Right atrium auricular region (tissue), 2 donors: Measurements from ENCODE around the gene SLC6A11. TPM values are rescaled to one million over a fixed set of nuclear protein-coding genes. Genes with fewer than 3 reads are reported as not detected.

Experiments
- DNase-seq: peaks from one replicate; pipeline ENCODE4 v3.0.0-alpha.2; 2019; ENCODE audit warnings: low spot score
- H3K27ac ChIP-seq, 2 donors: fragments of 200-600 bp; sonication (generic); 1 replicate in 1 of 2; 2 replicates in 1 of 2; pipeline ENCODE4 v1.5.1; 2016 to 2019
- H3K27me3 ChIP-seq, 2 donors: fragments of 200-600 bp; sonication (generic); one replicate each; pipeline versions ENCODE4 v1.5.1 to v1.6.0; 2017 to 2019
- H3K36me3 ChIP-seq: fragments of 200-600 bp; sonication (generic); one replicate; pipeline ENCODE4 v1.5.1; 2016
- H3K4me1 ChIP-seq, 2 donors: fragments of 200-600 bp; sonication (generic); one replicate each; pipeline versions ENCODE4 v1.5.1 to v1.6.0; 2017 to 2019
- H3K4me3 ChIP-seq, 2 donors: fragments of 200-600 bp; sonication (generic); 1 replicate in 1 of 2; 2 replicates in 1 of 2; pipeline ENCODE4 v1.5.1; 2017 to 2019; ENCODE audit warnings: mild to moderate bottlenecking in 1 of 2, moderate library complexity in 1 of 2
- H3K9me3 ChIP-seq, 2 donors: fragments of 200-600 bp; sonication (generic); one replicate each; pipeline ENCODE4 v1.5.1; 2019
- total RNA-seq, 2 donors: library from RNA; depleted of rRNA; stranded (reverse); fragments of >200 nt; gene quantifications; one replicate each; pipeline ENCODE4 v1.1.0, GENCODE V29; 2016
- TF ChIP-seq, protein P1 (sequence below), 2 donors: fragments of 200-600 bp; sonication (generic); IDR thresholded peaks; one replicate each; pipeline ENCODE4 v1.5.1; 2019; ENCODE audit warnings: antibody characterized with exemption in 2 of 2

The SLC6A11 gene
- total RNA-seq, 2 donors from 2014 or later, result not detected

DNA sequence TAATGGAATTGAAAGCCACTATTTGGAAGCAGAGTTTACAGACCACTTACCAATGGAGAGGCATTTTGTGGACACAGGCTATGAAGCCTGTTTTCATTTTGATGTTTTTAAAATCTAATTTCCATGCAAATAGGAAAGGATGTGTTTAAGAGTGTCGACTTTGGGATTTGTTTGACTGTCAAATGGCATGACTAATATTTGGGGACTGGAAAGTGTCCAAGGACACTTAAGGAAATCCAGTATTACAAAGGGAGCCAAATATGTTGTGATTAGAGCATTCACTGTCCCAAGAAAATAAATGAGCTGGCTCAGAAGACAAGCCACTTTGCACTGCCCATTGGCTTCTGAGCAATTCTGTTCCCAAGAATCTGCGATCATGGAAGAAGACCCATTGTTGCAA lies 34.0 kb upstream of the SLC6A11 start:
- no peaks in the 10 kb centered on the region for H3K9me3 ChIP-seq
- no peak overlapping the region for H3K4me3 ChIP-seq
- TF ChIP-seq, protein P1, sequence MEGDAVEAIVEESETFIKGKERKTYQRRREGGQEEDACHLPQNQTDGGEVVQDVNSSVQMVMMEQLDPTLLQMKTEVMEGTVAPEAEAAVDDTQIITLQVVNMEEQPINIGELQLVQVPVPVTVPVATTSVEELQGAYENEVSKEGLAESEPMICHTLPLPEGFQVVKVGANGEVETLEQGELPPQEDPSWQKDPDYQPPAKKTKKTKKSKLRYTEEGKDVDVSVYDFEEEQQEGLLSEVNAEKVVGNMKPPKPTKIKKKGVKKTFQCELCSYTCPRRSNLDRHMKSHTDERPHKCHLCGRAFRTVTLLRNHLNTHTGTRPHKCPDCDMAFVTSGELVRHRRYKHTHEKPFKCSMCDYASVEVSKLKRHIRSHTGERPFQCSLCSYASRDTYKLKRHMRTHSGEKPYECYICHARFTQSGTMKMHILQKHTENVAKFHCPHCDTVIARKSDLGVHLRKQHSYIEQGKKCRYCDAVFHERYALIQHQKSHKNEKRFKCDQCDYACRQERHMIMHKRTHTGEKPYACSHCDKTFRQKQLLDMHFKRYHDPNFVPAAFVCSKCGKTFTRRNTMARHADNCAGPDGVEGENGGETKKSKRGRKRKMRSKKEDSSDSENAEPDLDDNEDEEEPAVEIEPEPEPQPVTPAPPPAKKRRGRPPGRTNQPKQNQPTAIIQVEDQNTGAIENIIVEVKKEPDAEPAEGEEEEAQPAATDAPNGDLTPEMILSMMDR (IDR thresholded peaks at IDR 0.05), result no peak
- no peak overlapping the region for H3K27ac ChIP-seq
- DNase-seq, result peak; percentile 21
- H3K27me3 ChIP-seq, result no peaks in the 10 kb centered on the region
- H3K4me1 ChIP-seq, result no peaks in the 10 kb centered on the region
- H3K36me3 ChIP-seq, result no peaks in the 10 kb centered on the region

DNA sequence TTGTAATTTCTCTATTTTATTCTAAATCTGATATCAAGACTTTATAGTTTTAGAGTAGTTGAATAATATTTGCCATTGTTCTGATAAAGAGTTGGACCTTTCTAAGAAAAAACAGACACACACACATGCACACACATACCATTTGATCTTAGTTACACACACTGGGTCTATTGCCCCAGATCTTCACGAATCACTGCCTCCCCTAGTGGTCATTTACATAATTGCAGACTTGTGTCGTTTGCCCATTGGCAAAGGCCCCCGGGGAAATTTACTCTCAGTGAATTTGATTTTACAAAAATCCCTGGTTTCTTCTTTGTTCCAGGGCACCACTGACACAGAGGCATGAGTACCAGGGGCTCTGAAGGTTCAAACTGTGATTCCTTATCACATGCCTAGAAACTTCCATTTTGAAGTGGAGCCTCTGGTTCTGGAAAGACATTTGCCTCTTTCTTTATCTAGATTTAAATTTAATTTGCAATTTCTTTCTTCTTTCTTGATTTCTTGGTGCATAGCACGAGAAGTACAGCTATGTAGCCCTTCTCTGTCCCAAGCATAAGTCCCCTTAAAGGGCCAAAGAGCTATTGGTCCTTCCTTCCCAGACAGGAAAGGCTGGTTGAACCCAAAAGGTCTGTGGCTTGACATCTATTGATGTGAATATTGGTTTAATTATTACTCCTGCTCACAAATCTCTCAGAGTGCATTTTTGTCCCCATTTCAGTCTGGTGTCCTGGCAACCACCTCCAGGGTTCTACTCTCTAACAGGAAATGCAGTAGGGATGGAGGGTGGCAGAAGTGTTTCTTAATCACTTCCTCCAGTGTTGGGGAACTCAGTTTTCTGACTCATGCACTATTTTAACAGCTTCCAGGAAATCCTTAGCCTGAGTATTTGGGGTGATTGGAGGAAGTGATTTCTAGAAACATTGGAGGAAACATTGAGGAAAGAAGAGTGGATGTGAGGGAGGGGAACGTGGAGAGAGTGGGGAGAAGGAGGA lies 32.4 kb upstream of the SLC6A11 start:
- DNase-seq, result peak; percentile 50
- Histone ChIP-seq H3K4me1 (no peaks in the 10 kb centered on the region), H3K4me3 (no peak overlapping the region), H3K27ac (no peak overlapping the region), H3K27me3 (no peaks in the 10 kb centered on the region), H3K36me3 (no peaks in the 10 kb centered on the region), H3K9me3 (no peaks in the 10 kb centered on the region)
- TF ChIP-seq, protein P1 (IDR thresholded peaks at IDR 0.05), result peak; percentile 67 to 71

DNA sequence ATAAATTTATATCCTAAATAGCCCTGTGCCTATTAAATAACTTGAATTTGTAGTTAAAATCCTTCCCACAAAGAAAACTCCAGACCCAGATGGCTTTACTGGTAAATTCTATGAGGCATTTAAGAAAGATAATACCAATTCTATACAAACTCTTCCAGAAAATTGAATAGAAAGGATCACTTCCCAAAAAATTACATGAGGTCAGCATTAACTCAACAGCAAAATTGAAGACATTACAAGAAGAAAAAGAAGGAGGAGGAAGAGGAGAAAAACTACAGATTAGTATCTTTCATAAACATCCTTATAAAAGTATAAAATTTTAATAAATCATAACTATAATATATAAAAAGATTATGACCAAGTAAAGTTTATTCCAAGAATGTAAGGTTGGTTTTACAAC lies 29.4 kb upstream of the SLC6A11 start:
- TF ChIP-seq, protein P1 (IDR thresholded peaks at IDR 0.05), result no peak
- H3K27me3 ChIP-seq, result no peaks in the 10 kb centered on the region
- no peaks in the 10 kb centered on the region for H3K36me3 ChIP-seq
- no peak overlapping the region for H3K4me3 ChIP-seq
- no peak for DNase-seq
- peaks cover 0 to 3% of the 10 kb centered on the region in 2 donors for H3K9me3 ChIP-seq
- H3K4me1 ChIP-seq, result no peaks in the 10 kb centered on the region
- no peak overlapping the region for H3K27ac ChIP-seq

DNA sequence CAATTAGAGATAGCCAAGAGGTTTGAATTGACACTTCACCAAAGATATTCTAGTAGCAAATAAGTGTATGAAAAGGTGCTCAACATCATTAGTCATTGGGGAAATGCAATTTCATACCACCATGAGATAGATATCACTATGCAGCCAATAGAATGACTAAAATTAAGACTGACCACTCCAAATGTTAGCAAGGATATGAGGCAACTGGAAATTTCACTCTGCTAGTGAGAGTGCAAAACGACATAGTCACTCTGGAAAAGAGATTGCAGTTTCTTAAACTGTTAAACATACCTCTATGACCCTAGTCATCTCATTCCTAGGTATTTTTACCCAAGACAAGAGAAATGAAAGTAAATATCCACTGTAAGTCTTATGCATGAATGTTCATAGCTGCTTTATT lies 27.6 kb upstream of the SLC6A11 start:
- Histone ChIP-seq H3K9me3 (peaks cover 0 to 3% of the 10 kb centered on the region in 2 donors), H3K27ac (no peak overlapping the region), H3K4me1 (no peaks in the 10 kb centered on the region), H3K36me3 (no peaks in the 10 kb centered on the region), H3K27me3 (no peaks in the 10 kb centered on the region), H3K4me3 (no peak overlapping the region)
- TF ChIP-seq, protein P1 (IDR thresholded peaks at IDR 0.05), result no peak
- DNase-seq, result no peak

DNA sequence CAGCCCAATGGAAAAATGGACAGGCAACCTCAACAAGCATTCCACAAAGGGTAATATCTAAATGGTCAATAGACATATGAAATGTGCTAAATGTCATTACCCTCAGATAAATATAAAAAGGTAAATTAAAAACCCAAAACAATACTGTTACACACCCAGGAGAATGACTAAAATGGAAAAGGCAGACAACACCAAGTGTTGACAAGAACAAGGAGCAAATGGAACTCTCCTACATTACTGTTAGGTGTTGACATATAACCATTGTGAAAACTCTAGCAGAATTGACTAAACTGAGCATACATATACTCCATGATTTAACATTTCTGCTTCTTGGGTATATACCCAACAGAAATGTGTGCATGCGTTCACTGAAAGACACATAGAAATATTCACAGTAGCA lies 25.3 kb upstream of the SLC6A11 start:
- no peaks in the 10 kb centered on the region for H3K36me3 ChIP-seq
- TF ChIP-seq, protein P1 (IDR thresholded peaks at IDR 0.05), result no peak
- no peak overlapping the region for H3K27ac ChIP-seq
- H3K9me3 ChIP-seq, result peaks cover 0 to 3% of the 10 kb centered on the region in 2 donors
- DNase-seq, result no peak
- H3K27me3 ChIP-seq, result no peaks in the 10 kb centered on the region
- no peaks in the 10 kb centered on the region for H3K4me1 ChIP-seq
- H3K4me3 ChIP-seq, result no peak overlapping the region
